ENCODE measurements around the gene SRRM3.
"Not testable (repeated sequence)": the region's sequence is repeated elsewhere in the genome, so short reads cannot be mapped to it uniquely, and the experiment has no call there.

The SRRM3 gene

DNA sequence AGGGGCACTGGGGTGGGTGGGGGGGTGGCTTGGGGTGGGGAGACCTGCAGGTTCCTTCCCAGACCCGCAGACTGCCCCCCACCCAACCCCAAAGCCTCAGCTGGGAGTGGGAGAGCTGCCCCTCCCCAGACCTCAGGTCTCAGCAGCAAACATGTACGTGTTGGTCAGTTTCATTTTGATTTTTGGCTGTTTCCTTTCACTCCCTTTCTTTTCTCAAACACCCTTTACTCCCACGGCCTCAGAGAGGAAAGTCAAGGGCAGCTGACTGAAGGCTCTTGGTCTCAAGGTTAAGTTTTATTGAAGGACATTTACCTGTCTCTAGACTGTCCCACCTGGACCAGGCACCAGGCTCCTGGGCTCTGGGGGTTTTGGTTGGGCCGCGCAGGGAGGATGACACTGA is 66.7 kb downstream of the SRRM3 start:
- no peak overlapping the region for H3K9ac ChIP-seq (ENCODE audit: low read length)
- H3K36me3 ChIP-seq (ENCODE audit: control insufficient read depth, insufficient read depth, low read length, severe bottlenecking): no peaks in the 10 kb centered on the region
- H3K9me3 ChIP-seq (ENCODE audit: control insufficient read depth, low read length): no peaks in the 10 kb centered on the region
- H3K4me3 ChIP-seq (ENCODE audit: low read length): no peak overlapping the region
- DNase-seq (ENCODE audit: low read depth): no peak
- H3K27me3 ChIP-seq (replicated peaks; ENCODE audit: control insufficient read depth, insufficient read depth, low read length): peaks cover 37% of the 10 kb centered on the region
- peaks cover 4% of the 10 kb centered on the region for H3K4me1 ChIP-seq (ENCODE audit: control insufficient read depth, insufficient read depth, low read length)

DNA sequence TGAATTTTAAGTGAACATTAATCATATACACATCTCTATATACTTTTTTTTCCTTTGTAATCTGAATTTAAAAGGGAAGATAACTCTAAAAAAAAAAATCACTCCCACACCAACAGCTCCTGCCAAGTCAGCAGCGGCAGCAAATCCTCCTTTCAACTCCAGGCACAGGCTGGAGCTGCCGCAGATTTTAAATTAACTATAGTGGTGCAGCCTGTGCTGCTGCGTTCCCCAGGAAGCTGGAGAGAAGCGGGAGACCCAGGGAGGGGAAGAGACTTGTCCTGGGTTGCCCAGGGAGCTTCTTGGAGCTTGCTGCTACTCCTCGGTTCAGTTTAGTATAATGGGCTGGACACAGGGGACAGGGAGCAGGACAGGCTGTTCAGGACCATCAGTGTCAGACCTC is 68.2 kb downstream of the SRRM3 start:
- H3K9ac ChIP-seq (ENCODE audit: low read length): no peak overlapping the region
- H3K27me3 ChIP-seq (replicated peaks; ENCODE audit: control insufficient read depth, insufficient read depth, low read length): peaks cover 49% of the 10 kb centered on the region
- peak; percentile 15 for DNase-seq (ENCODE audit: low read depth)
- no peaks in the 10 kb centered on the region for H3K9me3 ChIP-seq (ENCODE audit: control insufficient read depth, low read length)
- H3K36me3 ChIP-seq (ENCODE audit: control insufficient read depth, insufficient read depth, low read length, severe bottlenecking): no peaks in the 10 kb centered on the region
- H3K4me1 ChIP-seq (ENCODE audit: control insufficient read depth, insufficient read depth, low read length): peaks cover 4% of the 10 kb centered on the region
- H3K4me3 ChIP-seq (ENCODE audit: low read length): no peak overlapping the region

DNA sequence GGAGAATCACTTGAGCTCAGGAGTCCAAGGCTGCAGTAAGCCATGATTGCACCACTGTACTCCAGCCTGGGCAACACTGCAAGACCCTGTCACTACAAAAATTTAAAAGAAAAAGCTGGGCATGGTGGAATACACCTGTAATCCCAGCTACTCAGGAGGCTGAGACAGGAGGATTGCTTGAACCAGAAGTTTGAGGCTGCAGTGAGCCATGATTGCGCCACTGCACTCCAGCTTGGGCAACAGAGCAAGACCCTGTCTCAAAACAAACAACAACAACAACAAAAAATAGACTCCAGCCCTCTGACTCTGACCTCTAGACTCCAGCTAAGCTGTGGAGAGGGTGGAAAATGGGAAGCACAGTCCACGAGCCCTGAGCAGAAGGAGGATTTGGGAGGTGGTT is 69.7 kb downstream of the SRRM3 start:
- H3K4me3 ChIP-seq (ENCODE audit: low read length); H3K9ac ChIP-seq (ENCODE audit: low read length); H3K36me3 ChIP-seq (ENCODE audit: control insufficient read depth, insufficient read depth, low read length, severe bottlenecking); H3K4me1 ChIP-seq (ENCODE audit: control insufficient read depth, insufficient read depth, low read length); H3K9me3 ChIP-seq (ENCODE audit: control insufficient read depth, low read length); DNase-seq (ENCODE audit: low read depth): not testable (repeated sequence)
- peaks cover 49% of the 10 kb centered on the region for H3K27me3 ChIP-seq (replicated peaks; ENCODE audit: control insufficient read depth, insufficient read depth, low read length)

DNA sequence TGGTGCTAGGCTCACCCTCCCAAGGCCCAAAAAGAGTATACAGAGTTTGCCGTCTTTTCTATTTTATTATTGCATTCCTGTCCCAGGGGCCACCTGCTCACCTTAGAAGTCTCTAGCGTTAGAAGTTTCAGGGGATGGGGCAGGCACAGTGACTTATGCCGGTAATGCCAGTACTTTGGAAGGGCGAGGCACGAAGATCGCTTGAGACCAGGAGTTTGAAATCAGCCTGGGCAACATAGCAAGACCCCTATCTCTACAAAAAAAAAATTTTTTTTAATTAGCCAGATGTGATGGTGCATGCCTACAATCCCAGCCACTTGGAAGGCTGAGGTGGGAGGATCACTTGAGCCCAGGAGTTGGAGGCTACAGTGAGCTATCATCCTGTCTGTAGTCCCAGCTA is 70.4 kb downstream of the SRRM3 start:
- no peak for DNase-seq (ENCODE audit: low read depth)
- Histone ChIP-seq H3K4me1 (ENCODE audit: control insufficient read depth, insufficient read depth, low read length) (peaks cover under 1% of the 10 kb centered on the region), H3K9me3 (ENCODE audit: control insufficient read depth, low read length) (no peaks in the 10 kb centered on the region), H3K27me3 (replicated peaks; ENCODE audit: control insufficient read depth, insufficient read depth, low read length) (peaks cover 48% of the 10 kb centered on the region), H3K36me3 (ENCODE audit: control insufficient read depth, insufficient read depth, low read length, severe bottlenecking) (no peaks in the 10 kb centered on the region), H3K9ac (ENCODE audit: low read length) (no peak overlapping the region), H3K4me3 (ENCODE audit: low read length) (no peak overlapping the region)

DNA sequence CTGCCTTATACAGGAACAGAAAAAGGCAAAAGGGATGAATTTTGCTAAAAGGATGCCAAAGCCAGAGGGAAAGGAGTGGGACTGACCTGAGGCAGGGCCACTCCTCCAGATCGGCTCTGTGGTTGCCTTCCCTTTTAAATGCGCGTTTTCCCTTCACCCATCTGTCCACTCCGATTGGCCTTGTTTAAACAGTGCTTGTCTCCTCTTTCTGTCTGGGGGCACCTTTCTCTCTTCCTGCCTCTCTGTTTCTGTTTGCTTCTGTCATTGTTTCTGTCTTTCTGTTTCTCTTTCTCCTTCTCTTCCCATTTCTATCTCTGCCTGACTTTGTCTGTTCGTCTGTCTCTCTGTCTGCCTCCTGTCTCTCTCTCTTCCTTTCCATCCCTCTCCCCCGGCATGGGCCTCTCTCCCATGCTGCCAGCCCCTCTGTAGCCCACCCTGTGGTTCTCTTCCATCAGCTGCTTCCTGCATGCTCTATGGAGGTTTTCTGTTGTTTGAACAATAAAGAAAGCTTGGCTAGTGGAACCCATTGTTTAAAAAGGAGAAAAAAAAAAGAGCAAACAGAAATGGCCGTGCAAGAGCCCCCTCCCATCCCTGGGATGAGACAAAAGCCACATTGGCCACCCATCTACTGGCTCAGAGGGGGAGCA is 71.3 kb downstream of the SRRM3 start:
- H3K4me1 ChIP-seq (ENCODE audit: control insufficient read depth, insufficient read depth, low read length): no peaks in the 10 kb centered on the region
- H3K4me3 ChIP-seq (ENCODE audit: low read length): no peak overlapping the region
- peaks cover 49% of the 10 kb centered on the region for H3K27me3 ChIP-seq (replicated peaks; ENCODE audit: control insufficient read depth, insufficient read depth, low read length)
- no peaks in the 10 kb centered on the region for H3K9me3 ChIP-seq (ENCODE audit: control insufficient read depth, low read length)
- H3K36me3 ChIP-seq (ENCODE audit: control insufficient read depth, insufficient read depth, low read length, severe bottlenecking): no peaks in the 10 kb centered on the region
- H3K9ac ChIP-seq (ENCODE audit: low read length): no peak overlapping the region
- no peak for DNase-seq (ENCODE audit: low read depth)

DNA sequence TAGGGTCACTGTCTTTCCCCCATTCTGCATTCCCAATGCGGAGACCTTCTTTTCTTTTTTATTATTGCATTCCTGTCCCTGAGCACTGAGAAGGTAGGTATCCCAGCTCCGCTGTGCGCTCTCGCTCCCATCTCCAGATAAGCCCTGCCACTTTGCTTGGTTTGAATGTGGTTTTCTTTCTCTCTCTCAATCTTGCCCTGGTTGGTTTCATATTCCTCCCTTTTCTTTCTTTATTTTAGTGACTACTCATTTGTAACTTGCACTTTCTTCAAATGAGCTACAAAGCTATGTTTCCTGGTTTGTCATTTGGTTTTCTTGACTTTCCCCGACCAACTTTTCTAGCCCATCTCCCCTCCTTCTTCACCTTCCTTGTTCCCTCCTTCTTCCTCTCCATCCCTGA is 71.8 kb downstream of the SRRM3 start:
- Histone ChIP-seq H3K4me3 (ENCODE audit: low read length) (no peak overlapping the region), H3K4me1 (ENCODE audit: control insufficient read depth, insufficient read depth, low read length) (no peaks in the 10 kb centered on the region), H3K9me3 (ENCODE audit: control insufficient read depth, low read length) (no peaks in the 10 kb centered on the region), H3K9ac (ENCODE audit: low read length) (no peak overlapping the region), H3K27me3 (replicated peaks; ENCODE audit: control insufficient read depth, insufficient read depth, low read length) (peaks cover 48% of the 10 kb centered on the region), H3K36me3 (ENCODE audit: control insufficient read depth, insufficient read depth, low read length, severe bottlenecking) (no peaks in the 10 kb centered on the region)
- no peak for DNase-seq (ENCODE audit: low read depth)

DNA sequence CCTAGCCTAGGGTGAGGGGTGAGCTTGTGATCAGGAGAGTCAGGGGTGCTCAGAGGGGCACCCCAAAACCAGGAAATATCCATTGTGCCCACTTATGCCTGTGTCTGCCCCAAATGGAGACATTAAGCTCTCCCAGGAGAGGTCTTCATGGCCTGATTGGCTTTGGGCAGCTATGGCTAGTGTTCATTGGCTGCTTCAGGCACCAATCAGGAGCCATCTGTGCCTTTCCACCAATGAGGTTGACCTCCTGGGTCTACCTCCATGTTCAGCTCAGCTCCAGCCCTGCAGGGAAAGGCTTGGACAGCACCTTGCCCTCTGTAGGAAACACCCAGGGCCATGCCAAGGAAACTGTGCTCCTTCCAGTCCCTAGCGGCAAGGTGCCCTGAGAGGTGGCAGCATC is 76.8 kb downstream of the SRRM3 start:
- Histone ChIP-seq H3K27me3 (replicated peaks; ENCODE audit: control insufficient read depth, insufficient read depth, low read length) (peaks cover 23% of the 10 kb centered on the region), H3K4me3 (ENCODE audit: low read length) (no peak overlapping the region)

DNA sequence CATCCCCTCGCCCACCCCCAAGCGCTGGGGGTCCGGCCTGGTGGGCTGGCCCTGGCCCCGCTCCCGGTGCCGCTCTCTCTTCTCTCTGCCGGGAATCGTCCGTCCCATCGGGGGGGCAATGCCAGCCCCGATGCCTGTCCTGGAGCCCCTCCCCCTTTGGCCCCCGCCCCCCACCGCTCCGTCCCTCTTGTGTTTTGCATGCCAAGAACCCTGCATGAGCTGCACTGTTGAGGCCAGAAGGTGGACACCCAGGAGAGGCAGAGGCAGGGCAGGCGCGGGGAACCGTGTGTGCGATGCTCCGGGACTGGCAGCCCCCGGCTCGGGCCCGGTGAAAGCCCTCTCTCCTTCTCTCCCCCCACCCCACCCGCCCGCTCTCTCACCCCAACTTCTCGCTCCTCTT is 78.7 kb downstream of the SRRM3 start:
- H3K9me3 ChIP-seq (ENCODE audit: control insufficient read depth, low read length): no peaks in the 10 kb centered on the region
- no peaks in the 10 kb centered on the region for H3K36me3 ChIP-seq (ENCODE audit: control insufficient read depth, insufficient read depth, low read length, severe bottlenecking)
- peaks cover 12% of the 10 kb centered on the region for H3K27me3 ChIP-seq (replicated peaks; ENCODE audit: control insufficient read depth, insufficient read depth, low read length)
- no peak for DNase-seq (ENCODE audit: low read depth)
- H3K4me3 ChIP-seq (ENCODE audit: low read length): no peak overlapping the region
- no peaks in the 10 kb centered on the region for H3K4me1 ChIP-seq (ENCODE audit: control insufficient read depth, insufficient read depth, low read length)
- H3K9ac ChIP-seq (ENCODE audit: low read length): no peak overlapping the region

More for the DNA sequence above, 76.8 kb downstream of the SRRM3 start:
- no peaks in the 10 kb centered on the region for H3K36me3 ChIP-seq (ENCODE audit: control insufficient read depth, insufficient read depth, low read length, severe bottlenecking)
- DNase-seq (ENCODE audit: low read depth): no peak
- no peak overlapping the region for H3K9ac ChIP-seq (ENCODE audit: low read length)
- no peaks in the 10 kb centered on the region for H3K9me3 ChIP-seq (ENCODE audit: control insufficient read depth, low read length)
- no peaks in the 10 kb centered on the region for H3K4me1 ChIP-seq (ENCODE audit: control insufficient read depth, insufficient read depth, low read length)

DNA sequence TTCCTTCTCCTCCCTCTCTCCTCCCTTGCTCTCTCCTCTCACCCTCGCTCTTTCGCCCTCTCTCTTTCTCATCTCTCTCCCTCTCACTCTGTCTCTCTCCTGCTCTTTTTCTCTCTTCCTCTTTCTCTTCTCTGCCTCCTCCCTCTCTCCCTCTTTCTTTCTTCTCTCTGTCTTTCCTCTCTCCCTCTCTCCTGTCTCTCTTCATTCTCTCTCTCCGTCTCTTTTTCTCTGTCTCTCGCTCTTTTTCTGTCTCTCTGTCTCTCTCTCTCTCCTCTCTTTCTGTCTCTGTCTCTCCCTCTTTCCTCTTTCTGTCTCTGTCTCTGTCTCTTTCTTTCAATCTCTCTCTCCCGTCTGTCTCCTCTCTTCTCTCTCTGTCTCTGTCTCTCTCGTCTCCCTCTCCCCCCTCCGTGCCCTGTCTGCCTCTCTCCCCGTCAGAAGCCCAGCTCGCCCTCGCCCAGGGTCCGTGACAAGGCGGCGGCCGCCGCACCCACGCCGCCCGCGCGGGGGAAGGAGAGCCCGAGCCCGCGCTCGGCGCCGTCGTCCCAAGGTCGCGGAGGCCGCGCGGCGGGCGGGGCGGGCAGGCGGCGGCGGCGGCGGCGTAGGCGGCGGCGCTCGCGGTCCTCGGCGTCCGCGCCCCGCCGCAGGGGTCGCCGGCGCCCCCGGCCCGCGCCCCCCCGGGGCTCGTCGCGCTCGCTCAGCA is 79.5 kb downstream of the SRRM3 start:
- peak overlapping the region; percentile 42 for H3K9ac ChIP-seq (ENCODE audit: low read length)
- H3K4me3 ChIP-seq (ENCODE audit: low read length): peak overlapping the region; percentile 66
- H3K4me1 ChIP-seq (ENCODE audit: control insufficient read depth, insufficient read depth, low read length): no peaks in the 10 kb centered on the region
- peak; percentile 65 for DNase-seq (ENCODE audit: low read depth)
- H3K36me3 ChIP-seq (ENCODE audit: control insufficient read depth, insufficient read depth, low read length, severe bottlenecking): no peaks in the 10 kb centered on the region
- H3K27me3 ChIP-seq (replicated peaks; ENCODE audit: control insufficient read depth, insufficient read depth, low read length): peaks cover 12% of the 10 kb centered on the region
- no peaks in the 10 kb centered on the region for H3K9me3 ChIP-seq (ENCODE audit: control insufficient read depth, low read length)

DNA sequence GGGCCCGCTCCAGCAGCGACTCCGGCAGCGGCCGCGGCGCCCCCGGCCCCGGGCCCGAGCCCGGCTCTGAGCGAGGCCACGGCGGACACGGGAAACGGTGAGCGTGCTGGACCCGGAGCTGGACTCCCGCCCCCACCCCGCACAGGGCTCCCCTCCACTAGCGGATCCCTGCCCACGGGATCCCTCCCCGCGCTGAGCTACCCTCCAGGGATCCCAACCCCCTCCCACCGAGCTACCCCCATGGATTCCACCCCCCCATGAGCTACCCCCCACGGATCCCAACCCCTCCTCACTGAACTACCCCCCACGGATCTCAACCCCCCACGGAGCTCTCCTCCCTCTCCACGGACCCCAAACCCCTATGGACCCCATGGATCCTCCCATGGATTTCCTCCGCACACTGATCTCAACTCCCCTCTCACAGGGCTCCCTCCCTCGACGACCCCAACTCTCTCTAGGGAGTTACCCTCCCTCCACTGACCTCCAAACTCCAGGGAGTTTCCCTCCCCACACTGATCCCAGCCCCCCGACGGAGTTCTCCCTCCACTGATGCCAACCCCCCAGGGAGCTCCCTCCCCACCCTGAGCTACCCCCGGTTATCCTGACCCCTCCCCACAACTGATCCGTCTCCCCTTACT is 80.1 kb downstream of the SRRM3 start:
- Histone ChIP-seq H3K4me3 (ENCODE audit: low read length) (peak overlapping the region; percentile 47), H3K9me3 (ENCODE audit: control insufficient read depth, low read length) (no peaks in the 10 kb centered on the region), H3K9ac (ENCODE audit: low read length) (no peak overlapping the region), H3K4me1 (ENCODE audit: control insufficient read depth, insufficient read depth, low read length) (no peaks in the 10 kb centered on the region), H3K36me3 (ENCODE audit: control insufficient read depth, insufficient read depth, low read length, severe bottlenecking) (no peaks in the 10 kb centered on the region), H3K27me3 (replicated peaks; ENCODE audit: control insufficient read depth, insufficient read depth, low read length) (peaks cover 11% of the 10 kb centered on the region)
- DNase-seq (ENCODE audit: low read depth): no peak

DNA sequence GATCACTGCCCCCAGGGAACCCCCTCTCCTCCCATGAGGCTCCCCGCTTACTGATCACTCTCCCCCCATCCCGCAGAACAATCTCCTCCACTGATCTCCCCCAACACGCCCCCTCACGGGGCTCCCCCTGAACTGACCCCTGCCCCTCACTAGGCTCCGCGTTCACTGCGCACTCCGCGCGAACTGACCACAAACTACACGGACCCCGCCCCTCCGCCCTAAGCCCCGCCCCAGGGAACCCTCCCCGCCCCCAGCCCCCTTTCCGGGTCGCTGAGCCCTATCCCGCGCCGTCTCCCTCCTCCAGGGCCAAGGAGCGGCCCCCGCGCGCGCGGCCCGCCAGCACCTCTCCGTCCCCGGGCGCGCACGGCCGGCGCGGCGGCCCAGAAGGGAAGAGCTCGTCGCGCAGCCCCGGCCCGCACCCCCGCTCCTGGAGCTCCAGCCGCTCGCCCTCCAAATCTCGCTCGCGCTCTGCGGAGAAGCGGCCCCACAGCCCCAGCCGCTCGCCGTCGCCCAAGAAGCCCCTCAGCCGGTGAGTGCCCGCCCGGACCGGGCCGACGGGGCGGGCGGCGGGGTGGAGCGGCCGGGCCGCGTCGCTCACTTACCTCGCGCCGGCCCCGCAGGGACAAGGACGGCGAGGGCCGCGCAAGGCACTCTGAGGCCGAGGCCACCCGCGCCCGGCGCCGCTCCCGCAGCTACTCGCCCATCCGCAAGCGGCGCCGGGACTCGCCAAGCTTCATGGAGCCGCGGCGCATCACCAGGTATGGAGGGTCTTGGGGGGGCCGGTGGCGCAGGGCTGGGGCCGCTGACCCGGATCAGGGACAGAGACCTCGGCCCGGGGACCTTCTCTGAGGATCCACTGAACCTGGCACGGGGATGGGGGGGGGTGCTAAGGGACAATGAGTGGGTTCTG is 80.9 kb downstream of the SRRM3 start:
- Histone ChIP-seq H3K9me3 (ENCODE audit: control insufficient read depth, low read length) (no peaks in the 10 kb centered on the region), H3K4me3 (ENCODE audit: low read length) (peak overlapping the region; percentile 64), H3K36me3 (ENCODE audit: control insufficient read depth, insufficient read depth, low read length, severe bottlenecking) (no peaks in the 10 kb centered on the region), H3K4me1 (ENCODE audit: control insufficient read depth, insufficient read depth, low read length) (no peaks in the 10 kb centered on the region), H3K27me3 (replicated peaks; ENCODE audit: control insufficient read depth, insufficient read depth, low read length) (peaks cover 6% of the 10 kb centered on the region), H3K9ac (ENCODE audit: low read length) (peak overlapping the region; percentile 34)
- peak; percentile 49 for DNase-seq (ENCODE audit: low read depth)
